Fibroblast of skin of right biceps (primary cell): Measurements from ENCODE around the gene SMC6.
A peak's percentile ranks its signal among the peaks of the same experiment; 100 is the strongest.

Experiments used
- DNase-seq: peaks from one replicate; pipeline ENCODE4 v3.0.0-alpha.2; 2013

The SMC6 gene

DNA sequence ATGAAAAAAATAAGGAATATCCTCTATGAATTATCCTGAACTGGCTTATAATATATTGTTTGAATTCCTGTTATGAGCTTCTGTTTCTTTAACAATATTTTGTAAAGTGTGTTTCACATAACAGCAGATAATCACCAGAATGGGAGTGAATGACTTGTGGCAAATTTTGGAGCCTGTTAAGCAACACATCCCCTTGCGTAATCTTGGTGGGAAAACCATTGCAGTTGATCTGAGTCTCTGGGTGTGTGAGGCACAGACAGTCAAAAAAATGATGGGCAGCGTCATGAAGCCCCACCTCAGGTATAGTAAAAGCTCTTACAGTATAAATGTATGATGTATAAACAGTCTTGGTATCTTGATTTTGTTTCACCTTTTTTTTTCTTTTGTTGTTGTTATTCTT lies 6.2 kb upstream of the SMC6 start:
- DNase-seq: peak; percentile 20

GRCh38 chr2:17758118-17758517 lies 4.5 kb upstream of the SMC6 start:
- DNase-seq: no peak

DNA sequence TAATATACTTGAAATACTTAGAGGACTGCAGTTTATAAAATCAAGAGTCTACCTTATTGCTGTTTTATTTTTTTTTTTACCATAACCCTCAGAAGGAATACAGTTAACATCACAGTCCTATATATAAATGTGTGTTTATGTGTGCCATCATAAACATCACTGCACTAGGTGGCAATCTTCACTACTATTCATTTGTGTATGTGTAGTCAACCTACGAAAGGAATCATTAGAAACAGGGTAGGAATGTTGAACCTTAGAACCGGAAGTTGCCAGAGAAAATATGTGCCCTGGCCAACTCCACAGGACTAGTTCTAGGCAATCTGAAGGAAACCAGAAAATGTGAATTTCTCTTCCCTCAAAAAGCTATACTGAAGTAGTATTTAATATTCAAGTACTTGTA lies 3.7 kb upstream of the SMC6 start:
- peak; percentile 59 for DNase-seq

- DNase-seq: peak; percentile 32
These were observed 3.1 kb upstream of the SMC6 start for GRCh38 chr2:17756668-17757067.

DNA sequence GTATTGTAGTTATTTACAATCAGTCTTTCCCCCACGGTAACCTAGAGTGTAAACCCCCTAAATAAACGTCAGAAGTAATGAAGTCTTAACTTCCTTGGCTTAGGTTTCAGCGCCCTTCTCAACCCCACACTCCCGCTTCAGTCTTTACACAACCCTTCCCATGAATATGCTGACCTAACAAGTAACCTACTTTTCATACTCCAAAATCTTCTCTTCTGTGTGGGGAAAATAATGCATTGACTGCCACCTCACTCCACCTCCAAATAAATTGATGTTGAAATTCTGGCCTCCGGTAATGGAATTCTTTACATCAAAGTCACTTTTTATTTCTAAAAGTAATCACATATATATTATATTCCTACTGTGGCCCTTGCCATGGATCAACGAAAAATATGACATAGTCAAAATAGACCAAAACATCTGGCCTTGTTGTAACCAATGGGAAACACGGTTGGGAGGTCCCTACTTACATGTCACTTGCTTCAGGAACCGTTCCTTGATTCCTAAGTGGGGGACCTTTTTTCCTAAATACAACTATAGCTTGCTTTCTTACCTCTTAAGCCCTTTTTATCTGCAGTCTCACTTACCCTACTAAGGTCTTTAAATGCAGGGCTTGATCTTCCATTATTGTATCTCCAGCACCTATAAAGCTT lies 1.3 kb upstream of the SMC6 start:
- peak; percentile 13 for DNase-seq

- DNase-seq: peak; percentile 28
These were observed 463 bp downstream of the SMC6 start for GRCh38 chr2:17752892-17753802.

- no peak for DNase-seq
These were observed 1.4 kb downstream of the SMC6 start for GRCh38 chr2:17752246-17752645.

DNA sequence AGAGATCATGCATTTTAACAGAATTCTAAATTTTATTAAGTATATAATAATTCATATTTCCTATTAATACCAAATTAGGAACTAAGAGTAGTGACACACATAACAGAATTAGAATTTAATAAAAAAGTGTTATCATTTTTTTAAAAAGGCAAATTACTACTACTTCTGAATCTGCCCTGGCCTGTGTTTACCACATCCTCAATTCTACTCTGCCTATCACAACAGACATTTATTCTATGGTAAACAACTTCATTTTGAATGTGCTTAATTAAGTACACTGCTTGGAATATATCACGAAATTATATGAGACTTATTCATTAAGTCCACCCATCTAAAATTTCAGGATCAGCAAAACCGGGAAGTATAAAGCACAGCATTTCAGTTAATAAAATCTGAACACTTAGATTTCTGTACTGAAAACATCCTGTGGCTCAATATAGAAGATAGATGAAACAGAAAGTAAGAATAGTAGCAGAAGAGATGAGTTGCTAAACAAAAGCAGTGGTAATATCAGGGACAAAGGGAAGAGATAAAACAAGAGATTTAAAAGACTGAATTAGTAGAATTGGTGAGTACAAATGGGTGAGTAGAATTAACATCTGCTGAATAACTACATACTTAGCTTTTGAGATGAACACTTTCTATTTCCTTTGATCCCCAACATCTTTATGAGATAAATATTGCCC lies 3.7 kb downstream of the SMC6 start:
- no peak for DNase-seq

DNA sequence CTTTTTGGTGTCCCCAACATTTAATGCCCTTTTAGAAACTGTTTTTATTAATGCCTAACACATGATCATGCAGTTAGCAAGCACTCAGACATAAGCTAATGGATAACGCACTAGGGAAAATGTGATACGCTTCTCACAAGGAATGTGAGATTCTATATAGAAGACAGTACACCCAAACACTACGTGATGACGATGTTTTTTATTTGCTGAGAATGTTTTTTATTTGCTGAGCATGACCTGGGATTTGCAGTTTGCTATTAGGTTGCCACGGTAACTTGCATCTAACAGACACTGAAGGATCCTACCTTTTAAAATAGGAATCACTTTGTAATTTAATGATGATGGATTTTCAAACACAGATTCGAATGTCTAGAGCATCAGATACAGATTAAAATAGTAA lies 4.9 kb downstream of the SMC6 start:
- DNase-seq: no peak

DNA sequence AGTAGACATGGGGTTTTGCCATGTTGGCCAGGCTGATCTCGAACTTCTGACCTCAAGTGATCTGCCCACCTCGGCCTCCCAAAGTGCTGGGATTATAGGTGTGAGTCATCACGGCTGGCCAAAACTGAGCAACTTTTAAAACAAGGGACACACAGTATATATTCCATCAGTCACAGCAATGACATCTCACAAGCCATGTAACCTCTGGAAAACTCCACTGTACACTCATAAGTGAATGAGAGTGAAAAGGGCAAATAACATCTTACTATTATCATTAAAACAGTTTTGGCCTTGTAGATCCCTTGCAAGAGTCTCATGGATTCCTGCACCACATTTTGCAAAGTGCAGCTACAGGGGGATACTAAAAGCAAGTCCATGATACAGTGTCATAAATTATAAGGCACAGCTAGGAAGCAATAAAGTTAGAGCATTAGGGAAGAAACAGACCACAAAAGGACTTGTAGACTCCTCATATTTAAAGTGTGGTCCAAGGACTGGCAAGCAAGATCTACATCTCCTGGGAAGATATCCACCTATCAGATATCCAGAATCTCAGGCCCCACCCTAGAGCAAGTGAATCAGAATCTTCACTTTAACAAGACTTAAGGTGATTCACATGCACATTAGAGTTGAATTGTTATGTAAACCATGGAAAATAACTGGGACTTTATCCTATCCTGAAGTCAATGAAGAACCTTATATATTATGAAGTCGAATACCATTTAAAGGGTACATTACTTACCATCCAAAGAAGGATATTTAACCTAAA lies 5.7 kb downstream of the SMC6 start:
- peak; percentile 34 for DNase-seq

- no peak for DNase-seq
These were observed 13.4 kb downstream of the SMC6 start for GRCh38 chr2:17740203-17740602.

GRCh38 chr2:17736989-17737388 lies 16.6 kb downstream of the SMC6 start:
- DNase-seq: peak; percentile 80

- no peak for DNase-seq
These were observed 17.7 kb downstream of the SMC6 start for GRCh38 chr2:17735864-17736263.

DNA sequence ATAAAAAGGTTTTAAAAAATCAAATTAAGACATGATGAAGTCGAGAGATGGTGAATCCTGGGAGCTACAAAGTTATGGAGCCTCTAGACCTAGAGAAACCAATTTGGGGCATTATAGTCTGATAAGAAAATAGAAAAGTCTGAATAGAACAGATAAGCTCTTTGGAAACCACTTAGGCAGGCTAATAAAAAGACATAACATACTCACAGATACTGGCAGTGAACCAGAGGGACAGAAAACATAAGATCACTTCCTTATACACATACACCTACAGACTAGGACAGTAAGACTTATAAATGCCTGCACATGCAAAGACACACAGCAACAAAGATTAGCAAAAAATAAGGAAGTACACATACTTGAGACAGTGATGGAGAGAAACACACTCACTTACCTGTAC lies 20.0 kb downstream of the SMC6 start:
- DNase-seq: no peak

DNA sequence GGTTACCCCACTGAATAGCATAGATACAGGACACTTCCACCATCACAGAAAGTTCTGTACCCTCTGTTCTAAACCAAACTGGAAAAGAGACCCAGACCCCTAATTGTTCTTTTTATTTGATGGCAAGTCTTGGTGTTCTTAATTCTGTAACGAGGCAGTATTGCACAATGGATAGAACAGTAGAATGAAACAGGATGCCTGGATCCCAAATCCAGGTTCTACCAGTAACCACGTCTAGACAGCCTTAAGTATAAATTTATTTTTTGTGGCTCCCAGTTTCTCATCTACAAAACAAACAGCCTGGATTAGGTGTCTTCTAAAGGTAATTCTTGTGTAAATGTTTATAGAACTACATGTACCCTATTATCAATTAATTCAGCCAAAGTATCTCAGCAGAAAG lies 23.7 kb downstream of the SMC6 start:
- no peak for DNase-seq

GRCh38 chr2:17728210-17728609 lies 25.4 kb downstream of the SMC6 start:
- no peak for DNase-seq

GRCh38 chr2:17719562-17720371 lies 33.8 kb downstream of the SMC6 start:
- peak; percentile 8 for DNase-seq

DNA sequence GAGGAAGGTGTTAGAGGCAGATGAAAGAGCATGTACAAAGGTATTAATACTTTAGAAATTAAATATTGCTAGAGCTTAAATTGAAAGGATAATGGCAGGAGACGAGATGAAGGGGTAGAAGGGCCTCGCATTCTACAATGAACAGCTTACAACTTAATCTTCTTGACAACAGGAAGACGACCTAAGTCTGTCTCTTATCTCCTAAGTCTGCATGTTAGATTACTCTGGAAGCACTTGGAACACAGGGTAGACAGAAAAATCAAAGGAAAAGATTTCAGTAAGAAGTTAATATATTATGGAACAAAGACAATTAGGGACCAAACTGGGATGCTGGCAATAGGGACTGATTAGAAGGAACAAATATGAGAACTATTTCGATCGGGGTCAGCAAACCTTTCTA lies 34.9 kb downstream of the SMC6 start:
- DNase-seq: no peak

DNA sequence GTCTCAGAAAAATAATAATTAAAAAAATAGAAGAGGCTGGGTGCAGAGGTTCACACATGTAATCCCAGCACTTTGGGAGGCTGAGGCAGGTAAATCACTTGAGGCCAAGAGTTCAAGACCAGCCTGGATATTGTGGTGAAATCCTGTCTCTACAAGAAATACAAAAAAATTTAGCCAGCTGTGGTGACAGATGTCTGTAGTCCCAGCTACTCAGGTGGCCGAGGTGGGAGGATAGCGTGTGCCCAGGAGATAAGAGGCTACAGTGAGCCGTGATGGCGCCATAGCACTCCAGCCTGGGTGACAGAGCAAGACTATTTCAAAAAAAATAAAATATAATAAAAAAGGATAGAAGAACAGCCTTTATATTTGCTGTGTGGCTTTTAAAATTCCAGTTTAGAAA lies 35.9 kb downstream of the SMC6 start:
- no peak for DNase-seq

DNA sequence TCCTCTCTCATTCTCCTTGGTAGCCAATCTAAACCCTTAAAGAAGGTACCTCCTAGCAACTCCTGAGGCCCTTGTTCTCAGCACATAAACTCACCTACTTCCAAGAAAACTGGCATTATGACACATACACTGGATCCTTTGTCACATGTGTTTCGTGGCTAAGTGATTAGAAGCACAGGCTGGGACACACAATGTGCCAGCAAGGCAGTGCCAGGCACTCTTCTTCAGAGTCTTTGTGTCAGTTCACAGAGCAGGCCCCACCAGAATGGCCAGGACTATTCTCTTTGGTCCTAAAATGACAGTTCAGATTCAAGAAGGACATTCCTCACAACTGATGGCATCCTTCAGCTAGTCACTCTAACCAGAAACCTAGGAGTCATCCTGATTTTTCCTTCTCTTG lies 40.3 kb downstream of the SMC6 start:
- no peak for DNase-seq

- DNase-seq: no peak
These were observed 42.9 kb downstream of the SMC6 start for GRCh38 chr2:17710547-17711248.

DNA sequence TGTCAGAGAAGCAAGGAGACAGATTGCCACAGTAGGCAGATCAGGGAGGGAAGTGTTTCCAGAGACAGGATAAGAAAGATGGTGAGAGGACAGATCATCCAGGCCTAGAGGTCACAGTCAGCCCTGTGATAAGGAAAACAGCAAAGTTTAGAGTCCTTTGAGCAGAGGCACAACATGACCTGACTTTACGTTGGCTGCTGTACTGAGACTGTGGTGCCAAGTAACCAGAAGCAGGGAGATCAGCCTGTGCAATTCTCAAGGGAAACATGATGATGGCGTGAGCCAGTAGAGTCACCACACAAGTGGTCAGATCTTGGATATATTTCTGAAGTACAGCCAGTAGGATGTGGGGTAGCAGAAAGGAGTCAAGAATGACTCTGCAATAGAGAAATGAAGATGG lies 43.7 kb downstream of the SMC6 start:
- peak; percentile 4 for DNase-seq
